Breast epithelium (tissue), 3 donors: ENCODE data around the gene SYT6.

ENCODE experiments used
- POLR2A ChIP-seq: fragments of 450-650 bp; IDR thresholded peaks from one replicate; pipeline ENCODE4 v1.6.1; 2016; ENCODE audit warnings: antibody characterized with exemption, mild to moderate bottlenecking, moderate library complexity
- TF ChIP-seq, protein P1 (sequence below), 3 donors: fragments of 450-650 bp; IDR thresholded peaks; one replicate each; pipeline ENCODE4 v1.5.1; 2016 to 2017; ENCODE audit warnings: antibody characterized with exemption in 3 of 3, mild to moderate bottlenecking in 3 of 3, moderate library complexity in 3 of 3

DNA sequence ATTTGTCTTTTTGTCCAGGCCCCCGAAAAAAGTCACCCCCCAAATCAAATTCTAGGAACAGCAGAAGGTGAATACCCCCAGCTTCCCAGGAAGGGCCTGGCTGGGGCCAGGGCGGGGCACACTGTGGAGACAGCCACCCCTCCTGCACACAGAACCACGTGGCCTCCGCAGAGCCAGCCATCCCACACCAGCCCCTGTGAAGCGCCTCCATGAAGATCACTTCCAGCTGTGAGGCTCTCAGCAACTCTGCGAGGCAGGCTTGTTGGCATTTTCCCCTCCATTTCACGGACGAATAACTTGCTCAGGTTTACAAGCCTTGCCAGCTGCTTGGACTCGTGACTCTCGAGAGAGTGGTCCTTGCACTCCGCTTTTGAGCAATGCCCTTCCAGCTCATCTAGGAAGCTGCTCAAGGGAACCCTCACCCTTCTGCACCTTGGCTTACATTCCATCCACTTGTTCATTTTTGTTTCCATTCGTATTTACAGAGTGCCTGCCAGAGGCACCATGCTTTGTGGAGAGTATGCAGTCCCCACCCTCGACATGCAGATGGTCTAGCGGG lies 48.2 kb downstream of the SYT6 start:
- TF ChIP-seq, protein P1, sequence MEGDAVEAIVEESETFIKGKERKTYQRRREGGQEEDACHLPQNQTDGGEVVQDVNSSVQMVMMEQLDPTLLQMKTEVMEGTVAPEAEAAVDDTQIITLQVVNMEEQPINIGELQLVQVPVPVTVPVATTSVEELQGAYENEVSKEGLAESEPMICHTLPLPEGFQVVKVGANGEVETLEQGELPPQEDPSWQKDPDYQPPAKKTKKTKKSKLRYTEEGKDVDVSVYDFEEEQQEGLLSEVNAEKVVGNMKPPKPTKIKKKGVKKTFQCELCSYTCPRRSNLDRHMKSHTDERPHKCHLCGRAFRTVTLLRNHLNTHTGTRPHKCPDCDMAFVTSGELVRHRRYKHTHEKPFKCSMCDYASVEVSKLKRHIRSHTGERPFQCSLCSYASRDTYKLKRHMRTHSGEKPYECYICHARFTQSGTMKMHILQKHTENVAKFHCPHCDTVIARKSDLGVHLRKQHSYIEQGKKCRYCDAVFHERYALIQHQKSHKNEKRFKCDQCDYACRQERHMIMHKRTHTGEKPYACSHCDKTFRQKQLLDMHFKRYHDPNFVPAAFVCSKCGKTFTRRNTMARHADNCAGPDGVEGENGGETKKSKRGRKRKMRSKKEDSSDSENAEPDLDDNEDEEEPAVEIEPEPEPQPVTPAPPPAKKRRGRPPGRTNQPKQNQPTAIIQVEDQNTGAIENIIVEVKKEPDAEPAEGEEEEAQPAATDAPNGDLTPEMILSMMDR (IDR thresholded peaks at IDR 0.05) = no peak
- no peak for TF ChIP-seq POLR2A
